GM20431 (cell line): ENCODE results near the gene AMHR2.
"Not testable (repeated sequence)": the region's sequence is repeated elsewhere in the genome, so short reads cannot be mapped to it uniquely, and the experiment has no call there.

ENCODE experiments used
- in situ Hi-C: fragments of 300-500 bp; cut with MseI, MboI; formaldehyde crosslinking; loops from one replicate; pipeline ENCODE4 v1.15.0; 2020; ENCODE audit warnings: low sequenced_read_pairs; ENCODE audit not compliant: unreplicated experiment

AMHR2 gene

GRCh38 chr12:53423597-53423996 lies at the start of gene AMHR2:
Gene AMHR2, plus strand, starts transcription at chr12:53423855. Its CDS starts 80 bp downstream, at chr12:53423935.
- in situ Hi-C loops: loop anchor here (10.0 kb wide), 1 partner anchor 69 kb away; no protein-coding TSS in a partner anchor

GRCh38 chr12:53374277-53374676 lies 49.4 kb upstream of the AMHR2 start:
- in situ Hi-C loops: not testable (repeated sequence)

GRCh38 chr12:53376747-53377146 lies 46.9 kb upstream of the AMHR2 start:
- in situ Hi-C loops: no loop called here

GRCh38 chr12:53378222-53378621 lies 45.4 kb upstream of the AMHR2 start:
- in situ Hi-C loops: no loop called here

GRCh38 chr12:53378724-53379388 lies 44.8 kb upstream of the AMHR2 start:
- in situ Hi-C loops: no loop called here

DNA sequence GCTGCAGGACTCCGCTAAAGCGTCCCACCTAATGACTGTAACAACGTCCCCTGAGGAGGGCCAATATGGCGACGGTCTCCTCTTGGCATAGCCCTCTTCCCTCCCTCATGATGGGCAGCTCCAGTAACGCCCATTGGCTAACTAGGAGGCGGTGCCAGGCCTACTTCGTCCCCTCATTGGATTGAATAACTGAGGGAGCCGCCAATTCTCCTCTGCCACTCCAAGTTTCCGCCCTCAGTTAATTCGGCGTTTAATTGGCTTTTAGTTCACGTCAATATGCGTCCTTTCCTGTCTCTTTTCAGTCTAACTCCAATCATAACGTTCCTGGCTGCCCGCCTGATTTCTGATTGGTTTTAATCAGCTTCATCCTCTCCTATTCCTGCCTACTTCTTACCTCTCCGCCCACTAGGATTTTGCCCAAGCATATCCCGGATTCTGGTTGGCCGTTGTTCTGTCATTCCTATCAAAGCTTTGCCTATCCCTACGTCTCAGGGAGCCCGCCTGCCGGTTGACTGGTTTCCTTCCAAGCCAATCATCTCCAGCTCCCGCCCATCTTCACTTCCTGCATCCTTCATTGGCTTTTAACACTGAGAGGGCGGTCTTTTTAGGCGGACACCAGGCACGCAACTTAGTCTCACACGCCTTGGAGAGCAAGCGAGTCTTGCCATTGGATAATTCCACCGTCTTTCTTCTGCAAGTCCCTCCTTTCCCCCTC lies 44.1 kb upstream of the AMHR2 start:
- in situ Hi-C loops: no loop called here

GRCh38 chr12:53380104-53380793 lies 43.4 kb upstream of the AMHR2 start, which contains the start of gene SP1:
Gene SP1, plus strand, starts transcription at chr12:53380176. Its CDS starts 116 bp downstream, at chr12:53380292.
- in situ Hi-C loops: no loop called here

DNA sequence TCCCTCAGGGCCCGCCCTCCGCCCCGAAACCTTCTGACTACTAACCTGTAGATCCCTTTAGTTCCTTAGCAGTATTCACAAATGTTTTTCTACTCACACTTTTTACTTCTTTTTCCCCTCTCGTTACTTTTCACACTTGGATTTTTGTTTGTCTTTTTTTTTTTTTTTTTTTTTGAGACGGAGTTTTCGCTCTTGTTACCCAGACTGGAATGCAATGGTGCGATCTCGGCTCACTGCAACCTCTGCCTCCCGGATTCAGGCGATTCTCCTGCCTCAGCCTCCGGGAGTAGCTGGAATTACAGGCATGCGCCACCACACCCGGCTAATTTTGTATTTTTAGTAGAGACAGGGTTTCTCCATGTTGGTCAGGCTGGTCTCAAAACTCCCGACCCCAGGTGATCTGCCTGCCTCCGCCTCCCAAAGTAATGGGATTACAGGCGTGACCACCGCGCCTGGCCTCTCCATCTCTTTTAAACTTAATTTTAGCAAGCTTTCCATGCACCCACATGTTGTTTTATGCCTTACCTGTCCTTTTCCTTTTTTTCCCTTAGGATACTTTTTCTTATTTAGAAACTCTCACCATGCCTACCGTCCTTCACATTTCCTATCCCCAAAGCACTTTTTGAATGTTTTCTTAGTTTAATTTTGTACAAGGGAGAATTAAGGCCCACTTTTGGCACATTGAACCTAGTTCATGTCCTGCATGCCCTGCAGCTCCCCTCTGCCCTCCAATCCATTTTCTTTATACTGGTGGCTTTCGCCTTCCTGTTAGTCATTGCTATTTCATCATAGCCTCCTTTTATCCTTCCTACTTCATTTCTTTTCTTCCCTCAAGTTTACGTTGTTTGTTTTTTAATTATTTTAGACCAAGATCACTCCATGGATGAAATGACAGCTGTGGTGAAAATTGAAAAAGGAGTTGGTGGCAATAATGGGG lies 42.6 kb upstream of the AMHR2 start:
- in situ Hi-C loops: no loop called here

DNA sequence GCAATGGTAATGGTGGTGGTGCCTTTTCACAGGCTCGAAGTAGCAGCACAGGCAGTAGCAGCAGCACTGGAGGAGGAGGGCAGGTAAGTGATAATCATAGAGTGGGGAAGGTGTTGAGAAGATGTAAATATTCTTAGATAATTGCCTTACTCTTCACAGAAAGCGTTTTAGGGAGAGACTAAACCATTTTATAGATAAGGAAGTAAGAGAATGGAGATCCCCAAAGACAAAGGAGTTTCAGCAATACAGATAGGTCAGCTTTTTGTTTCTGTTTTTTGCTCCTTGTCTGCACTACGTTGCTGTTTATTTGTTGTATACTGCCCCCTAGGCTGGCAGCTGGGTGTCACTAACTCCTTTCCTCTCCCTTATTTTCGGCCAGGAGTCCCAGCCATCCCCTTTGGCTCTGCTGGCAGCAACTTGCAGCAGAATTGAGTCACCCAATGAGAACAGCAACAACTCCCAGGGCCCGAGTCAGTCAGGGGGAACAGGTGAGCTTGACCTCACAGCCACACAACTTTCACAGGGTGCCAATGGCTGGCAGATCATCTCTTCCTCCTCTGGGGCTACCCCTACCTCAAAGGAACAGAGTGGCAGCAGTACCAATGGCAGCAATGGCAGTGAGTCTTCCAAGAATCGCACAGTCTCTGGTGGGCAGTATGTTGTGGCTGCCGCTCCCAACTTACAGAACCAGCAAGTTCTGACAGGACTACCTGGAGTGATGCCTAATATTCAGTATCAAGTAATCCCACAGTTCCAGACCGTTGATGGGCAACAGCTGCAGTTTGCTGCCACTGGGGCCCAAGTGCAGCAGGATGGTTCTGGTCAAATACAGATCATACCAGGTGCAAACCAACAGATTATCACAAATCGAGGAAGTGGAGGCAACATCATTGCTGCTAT lies 41.7 kb upstream of the AMHR2 start:
- in situ Hi-C loops: no loop called here

GRCh38 chr12:53383258-53383657 lies 40.4 kb upstream of the AMHR2 start:
- in situ Hi-C loops: no loop called here

DNA sequence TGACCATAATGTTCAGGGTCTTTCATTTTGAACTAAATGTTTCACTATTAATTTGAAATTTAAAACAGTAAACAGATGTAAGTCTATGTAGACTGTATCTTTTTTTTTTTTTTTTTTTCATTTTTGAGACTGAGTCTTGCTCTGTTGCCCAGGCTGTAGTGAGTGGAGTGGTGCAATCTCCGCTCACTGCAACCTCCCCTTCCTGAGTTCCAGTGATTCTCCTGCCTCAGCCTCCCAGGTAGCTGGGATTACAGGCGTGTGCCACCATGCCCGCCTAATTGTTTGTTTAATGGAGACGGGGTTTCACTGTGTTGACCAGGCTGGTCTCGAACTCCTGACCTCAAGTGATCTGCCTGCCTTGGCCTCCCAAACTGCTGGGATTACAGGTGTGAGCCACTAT lies 37.3 kb upstream of the AMHR2 start:
- in situ Hi-C loops: not testable (repeated sequence)

- in situ Hi-C loops: no loop called here
Observed at GRCh38 chr12:53388932-53389331, 34.7 kb upstream of the AMHR2 start.

DNA sequence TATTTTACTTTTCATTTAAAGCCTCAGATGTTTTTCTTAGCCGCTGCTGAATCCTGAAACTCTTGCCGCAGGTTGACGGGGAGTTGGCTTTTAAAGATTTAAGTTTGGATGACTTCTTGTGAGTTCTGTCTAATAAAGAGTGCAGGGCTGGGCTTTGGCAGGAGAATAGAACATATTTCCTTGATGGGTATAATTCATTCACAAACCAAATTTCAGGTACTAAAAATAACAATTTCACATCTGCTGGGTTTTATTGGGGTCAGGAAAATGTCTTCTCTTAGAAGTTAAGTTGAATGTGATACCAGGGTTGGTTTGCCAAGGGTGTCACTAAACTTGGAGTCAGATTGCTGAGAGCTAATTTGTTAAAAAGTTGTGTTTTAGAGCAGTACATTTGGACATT lies 34.0 kb upstream of the AMHR2 start:
- in situ Hi-C loops: no loop called here

DNA sequence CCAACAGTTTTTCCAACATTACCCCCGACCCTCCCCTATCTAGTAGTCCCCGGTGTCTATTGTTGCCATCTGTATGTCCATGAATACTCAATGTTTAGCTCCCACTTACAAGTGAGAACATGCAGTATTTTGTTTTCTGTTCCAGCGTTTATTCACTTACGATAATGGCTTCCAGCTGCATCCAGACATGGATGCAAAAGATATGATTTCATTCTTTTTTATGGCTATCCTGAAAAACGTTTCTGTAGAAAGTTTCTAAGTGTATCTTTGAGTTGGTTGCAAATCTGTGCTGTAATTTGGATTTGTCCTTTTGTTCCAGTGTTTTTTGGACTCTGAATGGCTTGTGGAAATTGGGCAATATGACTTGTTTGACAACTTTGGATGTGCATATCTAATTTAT lies 31.9 kb upstream of the AMHR2 start:
- in situ Hi-C loops: no loop called here

GRCh38 chr12:53399896-53400295 lies 23.8 kb upstream of the AMHR2 start:
- in situ Hi-C loops: no loop called here

GRCh38 chr12:53402351-53402750 lies 21.3 kb upstream of the AMHR2 start:
- in situ Hi-C loops: not testable (repeated sequence)

DNA sequence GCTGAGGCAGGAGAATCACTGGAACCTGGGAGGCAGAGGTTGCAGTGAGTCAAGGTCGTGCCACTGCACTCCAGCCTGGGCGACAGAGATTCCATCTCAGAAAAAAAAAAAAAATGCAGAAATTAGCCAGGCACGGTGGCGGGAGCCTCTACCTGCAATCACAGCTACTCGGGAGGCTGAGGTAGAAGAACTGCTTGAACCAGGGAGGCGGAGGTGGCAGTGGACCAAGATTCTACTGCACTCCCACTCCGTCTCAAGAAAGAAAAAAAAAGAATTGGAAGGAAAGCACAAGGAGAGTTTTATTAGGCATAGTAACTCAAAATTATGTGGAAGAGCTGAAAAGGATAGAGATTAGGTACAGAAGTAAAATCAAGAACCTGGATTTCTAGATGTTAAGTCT lies 20.8 kb upstream of the AMHR2 start:
- in situ Hi-C loops: no loop called here

DNA sequence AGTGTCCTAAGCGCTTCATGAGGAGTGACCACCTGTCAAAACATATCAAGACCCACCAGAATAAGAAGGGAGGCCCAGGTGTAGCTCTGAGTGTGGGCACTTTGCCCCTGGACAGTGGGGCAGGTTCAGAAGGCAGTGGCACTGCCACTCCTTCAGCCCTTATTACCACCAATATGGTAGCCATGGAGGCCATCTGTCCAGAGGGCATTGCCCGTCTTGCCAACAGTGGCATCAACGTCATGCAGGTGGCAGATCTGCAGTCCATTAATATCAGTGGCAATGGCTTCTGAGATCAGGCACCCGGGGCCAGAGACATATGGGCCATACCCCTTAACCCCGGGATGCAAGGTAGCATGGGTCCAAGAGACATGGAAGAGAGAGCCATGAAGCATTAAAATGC lies 12.7 kb upstream of the AMHR2 start:
- in situ Hi-C loops: no loop called here
